CD4-positive, alpha-beta T cell (primary cell): Measurements from ENCODE around the gene ARHGEF37. TPM values are rescaled to one million over a fixed set of nuclear protein-coding genes. Genes with fewer than 3 reads are reported as not detected.

Experiments used
- ATAC-seq: fragments of 200-7000 bp; cut with Tn5 transposase; one replicate; pipeline ENCODE4 v1.10.0; 2022; ENCODE audit warnings: mild to moderate bottlenecking; ENCODE audit not compliant: poor library complexity
- CTCF ChIA-PET: fragments of 350-600 bp; sonication (Branson Sonifier 250); formaldehyde crosslinking; loops from one replicate; lab custom pipeline; 2021; ENCODE audit warnings: antibody characterized with exemption, inconsistent platforms; lab: Charles Lee
- POLR2A ChIA-PET: fragments of 350-600 bp; sonication (Branson Sonifier 250); formaldehyde crosslinking; loops from one replicate; lab custom pipeline; 2021; ENCODE audit warnings: antibody characterized with exemption, inconsistent platforms; lab: Charles Lee
- DNase-seq, 14 experiments: peaks; one replicate each; pipeline ENCODE4 v3.0.0-alpha.2; 2013 to 2020; ENCODE audit warnings: mixed read lengths in 2 of 14
- H3K27ac ChIP-seq, 2 donors: one replicate each; pipeline versions ENCODE4 v1.5.1 to v1.7.0; 2013; ENCODE audit warnings: low read length in 2 of 2, low read depth in 1 of 2, mild to moderate bottlenecking in 1 of 2
- H3K27me3 ChIP-seq, 2 experiments: 1 replicate in 1 of 2; 2 replicates in 1 of 2; pipeline versions ENCODE4 v1.6.1 to v1.7.0; 2013; ENCODE audit warnings: low read length in 2 of 2, control low read depth in 1 of 2, mild to moderate bottlenecking in 1 of 2, moderate library complexity in 1 of 2; ENCODE audit not compliant: insufficient read depth in 2 of 2, control insufficient read depth in 1 of 2
- H3K36me3 ChIP-seq: one replicate; pipeline ENCODE4 v1.6.1; 2013; ENCODE audit warnings: low read length, control low read depth; ENCODE audit not compliant: insufficient read depth
- H3K4me1 ChIP-seq: one replicate; pipeline ENCODE4 v1.6.1; 2013; ENCODE audit warnings: low read length, control low read depth; ENCODE audit not compliant: insufficient read depth
- H3K4me3 ChIP-seq: one replicate; pipeline ENCODE4 v1.5.1; 2013; ENCODE audit warnings: mild to moderate bottlenecking, low read length, moderate library complexity
- H3K9me3 ChIP-seq, 2 experiments: 1 replicate in 1 of 2; 2 replicates in 1 of 2; pipeline versions ENCODE4 v1.6.1 to v1.7.0; 2013; ENCODE audit warnings: low read length in 2 of 2, mild to moderate bottlenecking in 2 of 2, control low read depth in 1 of 2, moderate library complexity in 1 of 2; ENCODE audit not compliant: control insufficient read depth in 1 of 2, insufficient read depth in 1 of 2
- H3K27ac Mint-ChIP-seq: one replicate; pipeline ENCODE4 v1.8.0; 2020; ENCODE audit warnings: mixed read lengths
- H3K27me3 Mint-ChIP-seq: one replicate; pipeline ENCODE4 v1.8.0; 2021; ENCODE audit warnings: mixed read lengths
- H3K36me3 Mint-ChIP-seq: one replicate; pipeline ENCODE4 v1.8.0; 2021; ENCODE audit warnings: low read depth, mixed read lengths
- H3K4me1 Mint-ChIP-seq: one replicate; pipeline ENCODE4 v1.8.0; 2021; ENCODE audit warnings: low read depth, mixed read lengths
- H3K4me3 Mint-ChIP-seq: one replicate; pipeline ENCODE4 v1.8.0; 2020; ENCODE audit warnings: mild to moderate bottlenecking, mixed read lengths
- H3K9me3 Mint-ChIP-seq: one replicate; pipeline ENCODE4 v1.8.0; 2020; ENCODE audit warnings: mixed read lengths
- CTCF ChIP-seq: fragments of 200-600 bp; IDR thresholded peaks from one replicate; pipeline ENCODE4 v1.8.0; 2022; ENCODE audit warnings: antibody characterized with exemption, mild to moderate bottlenecking
- intact Hi-C, 2 experiments: fragments of 100-400 bp; cut with DNase I in 1 of 2; cut with micrococcal nuclease in 1 of 2; formaldehyde crosslinking; loops; one replicate each; pipeline versions ENCODE4 v1.15.1 to v1.9.0; 2023 to 2025; cut with DNase I, micrococcal nuclease
- total RNA-seq, 174 experiments: library from RNA in 2 of 174; stranded (reverse) in 2 of 174; gene quantifications; one replicate each; pipeline ENCODE4 v1.2.3 and lab custom pipeline; 2021 to 2026

Gene ARHGEF37
- total RNA-seq, 2 experiments from 2014 or later, result 0.41 TPM; not detected in 1

- no peaks in the 10 kb centered on the region for H3K36me3 ChIP-seq
- POLR2A ChIA-PET, result no interaction called here
- no peak overlapping the region for H3K4me3 Mint-ChIP-seq
- no peaks in the 10 kb centered on the region for H3K27me3 Mint-ChIP-seq
- no peak overlapping the region for H3K27ac ChIP-seq
- intact Hi-C loops, result no loop called here
- no peaks in the 10 kb centered on the region for H3K27me3 ChIP-seq
- H3K4me1 Mint-ChIP-seq, result peaks cover 6% of the 10 kb centered on the region
- H3K36me3 Mint-ChIP-seq, result no peaks in the 10 kb centered on the region
- peaks cover 12% of the 10 kb centered on the region for H3K4me1 ChIP-seq
- H3K9me3 Mint-ChIP-seq, result no peaks in the 10 kb centered on the region
- no peak overlapping the region for H3K4me3 ChIP-seq
- CTCF ChIA-PET, result no interaction called here
- TF ChIP-seq CTCF, result no peak
- H3K9me3 ChIP-seq, result peaks cover 0 to 4% of the 10 kb centered on the region in 2 experiments
- no peak overlapping the region for H3K27ac Mint-ChIP-seq
- DNase-seq (no peak), ATAC-seq (no peak)
Measured at GRCh38 chr5:149610589-149611255, 29.4 kb downstream of the ARHGEF37 start.

- intact Hi-C loops, result no loop called here
- no peak for DNase-seq
- peaks cover 0 to 4% of the 10 kb centered on the region in 2 experiments for H3K9me3 ChIP-seq
- no peak overlapping the region for H3K27ac ChIP-seq
- Mint-ChIP-seq H3K27ac (no peak overlapping the region), H3K27me3 (no peaks in the 10 kb centered on the region), H3K4me1 (peaks cover 3% of the 10 kb centered on the region), H3K4me3 (no peak overlapping the region), H3K9me3 (no peaks in the 10 kb centered on the region), H3K36me3 (no peaks in the 10 kb centered on the region)
- ChIA-PET CTCF (no interaction called here), POLR2A (no interaction called here)
- peaks cover 6% of the 10 kb centered on the region for H3K4me1 ChIP-seq
- H3K27me3 ChIP-seq, result no peaks in the 10 kb centered on the region
- TF ChIP-seq CTCF, result no peak
- H3K4me3 ChIP-seq, result no peak overlapping the region
- ATAC-seq, result no peak
- H3K36me3 ChIP-seq, result no peaks in the 10 kb centered on the region
Measured at GRCh38 chr5:149611326-149611725, 30.0 kb downstream of the ARHGEF37 start.

- ATAC-seq (no peak), DNase-seq (no peak)
- Histone ChIP-seq H3K27me3 (no peaks in the 10 kb centered on the region), H3K4me3 (no peak overlapping the region), H3K27ac (no peak overlapping the region), H3K4me1 (no peaks in the 10 kb centered on the region), H3K9me3 (peaks cover 0 to 4% of the 10 kb centered on the region in 2 experiments), H3K36me3 (no peaks in the 10 kb centered on the region)
- POLR2A ChIA-PET, result no interaction called here
- Mint-ChIP-seq H3K27me3 (no peaks in the 10 kb centered on the region), H3K27ac (no peak overlapping the region), H3K4me3 (no peak overlapping the region), H3K9me3 (no peaks in the 10 kb centered on the region), H3K36me3 (no peaks in the 10 kb centered on the region), H3K4me1 (no peaks in the 10 kb centered on the region)
- CTCF ChIA-PET, result no interaction called here
- intact Hi-C loops, result no loop called here
- no peak for TF ChIP-seq CTCF
Measured at GRCh38 chr5:149614034-149614907, 33.0 kb downstream of the ARHGEF37 start.
